ENCODE data around the gene MOGAT2.

Gene MOGAT2

GRCh38 chr11:75705541-75705940 is 12.1 kb upstream of the MOGAT2 start:
- no peak overlapping the region for H3K4me3 ChIP-seq (ENCODE audit: low read length)
- TF ChIP-seq CTCF (IDR thresholded peaks at IDR 0.05; ENCODE audit: insufficient read depth, low read depth, low read length, missing control alignments): no peak
- DNase-seq (ENCODE audit: low read depth): no peak

GRCh38 chr11:75706260-75706729 is 11.3 kb upstream of the MOGAT2 start:
- peak; percentile 87 for TF ChIP-seq CTCF (IDR thresholded peaks at IDR 0.05; ENCODE audit: insufficient read depth, low read depth, low read length, missing control alignments)
- H3K4me3 ChIP-seq (ENCODE audit: low read length): no peak overlapping the region
- peak; percentile 76 for DNase-seq (ENCODE audit: low read depth)

- no peak overlapping the region for H3K4me3 ChIP-seq (ENCODE audit: low read length)
- DNase-seq (ENCODE audit: low read depth): no peak
- no peak for TF ChIP-seq CTCF (IDR thresholded peaks at IDR 0.05; ENCODE audit: insufficient read depth, low read depth, low read length, missing control alignments)
Measured at GRCh38 chr11:75714211-75714610, 3.4 kb upstream of the MOGAT2 start.

GRCh38 chr11:75715688-75716087 is 1.9 kb upstream of the MOGAT2 start:
- DNase-seq (ENCODE audit: low read depth): no peak
- H3K4me3 ChIP-seq (ENCODE audit: low read length): no peak overlapping the region
- TF ChIP-seq CTCF (IDR thresholded peaks at IDR 0.05; ENCODE audit: insufficient read depth, low read depth, low read length, missing control alignments): no peak

- no peak for DNase-seq (ENCODE audit: low read depth)
- H3K4me3 ChIP-seq (ENCODE audit: low read length): no peak overlapping the region
- TF ChIP-seq CTCF (IDR thresholded peaks at IDR 0.05; ENCODE audit: insufficient read depth, low read depth, low read length, missing control alignments): no peak
Measured at GRCh38 chr11:75716659-75717058, 979 bp upstream of the MOGAT2 start.

GRCh38 chr11:75718419-75719339 is 1.0 kb downstream of the MOGAT2 start:
- H3K4me3 ChIP-seq (ENCODE audit: low read length): no peak overlapping the region
- no peak for TF ChIP-seq CTCF (IDR thresholded peaks at IDR 0.05; ENCODE audit: insufficient read depth, low read depth, low read length, missing control alignments)
- DNase-seq (ENCODE audit: low read depth): no peak
